ENCODE measurements around the gene LRMDA.

LRMDA gene

DNA sequence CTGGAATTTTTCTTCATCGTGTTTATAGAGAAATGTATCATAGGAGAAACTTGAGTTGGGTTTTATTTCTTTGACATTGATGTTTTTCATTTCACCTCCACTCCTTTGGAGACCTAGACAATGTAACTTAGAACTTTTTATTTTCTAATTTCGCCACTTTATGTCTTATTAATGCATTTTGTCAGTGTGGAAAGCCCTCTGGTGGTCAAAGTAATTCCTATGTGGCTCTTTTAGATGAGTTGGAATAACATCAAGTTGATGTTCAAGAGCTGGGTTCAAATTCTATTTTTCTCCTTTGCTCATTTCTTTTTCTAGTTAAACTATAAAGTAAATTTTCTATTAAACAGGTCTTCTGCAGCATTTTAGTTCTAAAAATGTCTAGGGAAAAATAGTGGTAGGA lies 478.6 kb downstream of the LRMDA start:
- TF ChIP-seq, protein P1, sequence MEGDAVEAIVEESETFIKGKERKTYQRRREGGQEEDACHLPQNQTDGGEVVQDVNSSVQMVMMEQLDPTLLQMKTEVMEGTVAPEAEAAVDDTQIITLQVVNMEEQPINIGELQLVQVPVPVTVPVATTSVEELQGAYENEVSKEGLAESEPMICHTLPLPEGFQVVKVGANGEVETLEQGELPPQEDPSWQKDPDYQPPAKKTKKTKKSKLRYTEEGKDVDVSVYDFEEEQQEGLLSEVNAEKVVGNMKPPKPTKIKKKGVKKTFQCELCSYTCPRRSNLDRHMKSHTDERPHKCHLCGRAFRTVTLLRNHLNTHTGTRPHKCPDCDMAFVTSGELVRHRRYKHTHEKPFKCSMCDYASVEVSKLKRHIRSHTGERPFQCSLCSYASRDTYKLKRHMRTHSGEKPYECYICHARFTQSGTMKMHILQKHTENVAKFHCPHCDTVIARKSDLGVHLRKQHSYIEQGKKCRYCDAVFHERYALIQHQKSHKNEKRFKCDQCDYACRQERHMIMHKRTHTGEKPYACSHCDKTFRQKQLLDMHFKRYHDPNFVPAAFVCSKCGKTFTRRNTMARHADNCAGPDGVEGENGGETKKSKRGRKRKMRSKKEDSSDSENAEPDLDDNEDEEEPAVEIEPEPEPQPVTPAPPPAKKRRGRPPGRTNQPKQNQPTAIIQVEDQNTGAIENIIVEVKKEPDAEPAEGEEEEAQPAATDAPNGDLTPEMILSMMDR (IDR thresholded peaks at IDR 0.05), result peak; percentile 57

DNA sequence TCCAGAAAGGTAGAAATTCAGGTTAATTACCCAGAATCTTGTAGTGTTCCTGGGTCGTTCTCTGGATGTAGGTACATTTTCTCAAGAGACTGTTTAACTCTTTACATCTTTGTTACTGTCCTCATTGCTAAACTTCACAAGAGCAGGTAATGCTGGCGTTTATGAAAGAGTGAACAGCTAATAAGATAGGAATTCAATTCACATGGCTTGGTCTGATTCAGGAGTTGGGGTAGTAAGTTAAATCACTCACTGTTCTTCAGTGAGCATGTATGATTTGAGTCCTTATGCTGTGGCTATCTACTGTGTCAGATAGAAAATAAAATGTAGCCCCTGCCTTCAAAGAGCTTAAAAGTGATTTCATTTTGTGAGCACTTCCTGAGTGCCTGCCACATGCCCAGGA lies 480.0 kb downstream of the LRMDA start:
- TF ChIP-seq, protein P1 (IDR thresholded peaks at IDR 0.05), result no peak

DNA sequence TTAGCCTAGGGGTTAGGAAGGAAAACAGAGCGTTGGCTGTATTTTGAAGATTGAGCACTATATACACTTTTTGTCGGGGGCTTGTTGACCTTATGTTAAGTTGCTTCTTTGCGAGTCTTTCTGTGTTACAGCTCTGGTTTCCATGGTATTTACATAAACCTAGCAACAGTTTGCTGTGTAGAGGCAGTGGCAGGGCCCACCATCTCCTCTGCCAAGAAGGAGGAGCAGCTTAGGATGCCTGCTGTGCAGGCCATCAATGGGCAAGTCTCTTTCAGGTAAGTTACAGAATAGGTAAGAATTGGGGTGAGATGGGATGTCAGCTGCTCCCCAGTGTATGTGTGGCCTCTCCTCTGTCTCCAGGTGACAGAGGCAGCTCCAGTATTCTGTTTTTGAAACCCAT lies 485.5 kb downstream of the LRMDA start:
- TF ChIP-seq, protein P1 (IDR thresholded peaks at IDR 0.05), result no peak

DNA sequence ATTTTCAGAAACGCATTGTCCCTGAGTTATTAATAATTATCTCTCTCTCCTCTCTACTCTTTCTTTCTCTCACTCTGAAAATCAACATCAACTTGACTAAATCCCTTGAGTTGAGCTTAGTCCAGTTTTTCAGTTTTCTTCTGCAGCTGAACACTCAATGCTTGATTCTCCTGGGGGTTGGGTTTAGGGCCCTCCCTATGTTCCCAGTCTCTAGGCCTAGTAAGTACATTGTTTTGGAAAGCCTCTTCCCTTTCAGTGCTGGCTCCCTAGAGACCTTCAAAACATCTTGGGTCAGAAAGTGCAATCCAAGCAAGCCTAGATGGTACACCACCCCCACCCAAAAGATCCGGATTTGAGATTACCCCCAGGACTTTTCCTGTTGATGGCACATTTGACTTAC lies 488.5 kb downstream of the LRMDA start:
- TF ChIP-seq, protein P1 (IDR thresholded peaks at IDR 0.05), result no peak

DNA sequence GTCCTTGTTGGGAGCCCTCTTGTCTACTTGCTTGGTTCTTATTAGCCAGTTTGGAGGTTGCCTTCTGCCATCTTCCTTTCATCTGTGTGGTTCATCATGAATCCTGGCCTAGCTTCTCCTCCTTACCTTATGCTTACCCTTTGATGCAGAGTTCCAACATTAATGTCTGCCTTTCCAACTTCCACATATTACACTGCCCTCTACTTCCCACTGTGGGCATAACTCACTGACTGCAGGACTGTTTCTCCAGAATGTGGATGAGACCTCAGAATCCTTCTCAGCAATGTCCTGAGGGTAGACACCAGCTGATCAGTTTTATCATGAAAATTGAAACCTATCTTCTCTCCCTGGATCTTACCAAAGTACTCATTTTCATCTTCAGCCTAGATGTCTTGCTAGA lies 491.0 kb downstream of the LRMDA start:
- TF ChIP-seq, protein P1 (IDR thresholded peaks at IDR 0.05), result peak; percentile 30; the same call in 1 of the 2 replicates

DNA sequence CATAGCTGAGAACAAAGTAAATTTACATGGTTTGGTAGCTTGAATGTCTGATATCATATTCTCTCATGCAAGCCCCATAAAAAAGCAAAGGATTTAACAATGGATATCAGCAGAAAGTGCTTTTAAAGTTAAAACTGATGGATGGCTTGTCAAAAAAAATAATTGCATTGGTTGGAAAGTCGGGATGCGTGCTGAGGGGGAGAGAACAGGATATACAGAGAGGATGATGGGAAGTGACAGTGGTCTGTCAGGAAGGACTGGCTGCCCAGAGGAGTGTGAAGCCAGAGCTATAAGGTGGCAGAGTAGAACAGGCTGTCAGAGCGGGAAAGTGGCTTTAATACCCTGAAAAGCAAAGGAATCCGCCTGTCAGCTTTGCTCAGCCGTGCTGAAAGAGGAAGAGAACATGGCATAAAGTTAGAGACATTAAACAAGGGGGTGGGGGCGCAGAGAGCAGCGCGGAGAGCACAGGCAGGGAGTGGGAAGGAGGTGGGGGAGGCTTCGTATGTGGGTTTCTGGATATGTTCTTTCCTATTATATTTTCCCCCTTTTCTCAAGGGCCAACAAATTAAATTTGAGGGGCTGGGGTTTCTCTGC lies 493.0 kb downstream of the LRMDA start:
- TF ChIP-seq, protein P1 (IDR thresholded peaks at IDR 0.05), result no peak

DNA sequence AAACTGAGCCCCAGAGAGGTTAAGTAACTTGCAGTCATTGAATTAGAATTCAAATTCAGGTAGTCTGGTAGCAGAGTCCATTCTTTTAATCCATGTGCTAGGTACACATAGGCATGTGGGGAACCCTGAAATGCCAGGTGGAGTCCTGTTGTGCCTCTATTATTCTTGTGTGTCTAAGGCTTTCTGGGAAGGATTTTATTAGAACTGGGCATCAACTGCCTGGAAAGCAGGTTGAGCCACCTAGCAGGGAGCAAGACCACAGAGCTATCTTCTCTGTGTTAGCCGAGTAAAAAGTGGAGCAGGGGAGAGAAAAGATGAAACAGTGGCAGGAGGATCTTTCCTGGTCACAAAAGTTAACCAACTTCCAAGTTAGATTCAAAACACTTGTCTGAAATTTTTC lies 494.6 kb downstream of the LRMDA start:
- TF ChIP-seq, protein P1 (IDR thresholded peaks at IDR 0.05), result no peak

DNA sequence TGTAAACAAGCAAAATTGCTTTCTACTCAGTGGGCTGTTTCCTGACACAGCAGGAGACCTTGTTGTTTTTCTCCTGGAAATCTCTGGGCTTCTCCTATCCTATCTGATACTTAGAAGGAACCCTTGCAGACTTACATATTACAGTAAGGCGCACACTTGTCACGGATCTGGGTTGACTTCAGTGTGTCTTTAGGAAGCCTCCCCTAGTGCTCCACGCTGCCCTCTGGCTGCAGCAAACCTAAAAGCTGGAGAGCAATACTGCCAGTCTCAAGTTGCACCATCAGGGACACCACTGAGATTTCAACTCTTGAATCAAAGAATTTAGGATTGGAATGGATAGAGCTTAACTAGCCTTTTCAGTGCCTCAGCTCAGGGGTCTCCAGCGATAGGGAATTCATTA lies 495.3 kb downstream of the LRMDA start:
- TF ChIP-seq, protein P1 (IDR thresholded peaks at IDR 0.05), result no peak
